PC-3 (cell line): ENCODE measurements around the gene CMTM1.

Experiments
- EZH2 ChIP-seq: fragments of 300-600 bp; sonication (generic); IDR thresholded peaks from one replicate; pipeline ENCODE4 v1.6.1; 2017; ENCODE audit warnings: antibody characterized with exemption, mild to moderate bottlenecking, low read length; ENCODE audit not compliant: unreplicated experiment
- EZH2phosphoT487 ChIP-seq: fragments of 300-600 bp; sonication (generic); IDR thresholded peaks from 2 replicates; pipeline ENCODE4 v1.6.1; 2018; ENCODE audit warnings: mild to moderate bottlenecking, antibody characterized with exemption, low read length, borderline replicate concordance
- TF ChIP-seq, protein P1 (sequence below): fragments of 300-600 bp; sonication (generic); conservative IDR thresholded peaks from 2 replicates; pipeline ENCODE4 v1.5.1; 2017; ENCODE audit warnings: antibody characterized with exemption, low read depth, mild to moderate bottlenecking, low read length

DNA sequence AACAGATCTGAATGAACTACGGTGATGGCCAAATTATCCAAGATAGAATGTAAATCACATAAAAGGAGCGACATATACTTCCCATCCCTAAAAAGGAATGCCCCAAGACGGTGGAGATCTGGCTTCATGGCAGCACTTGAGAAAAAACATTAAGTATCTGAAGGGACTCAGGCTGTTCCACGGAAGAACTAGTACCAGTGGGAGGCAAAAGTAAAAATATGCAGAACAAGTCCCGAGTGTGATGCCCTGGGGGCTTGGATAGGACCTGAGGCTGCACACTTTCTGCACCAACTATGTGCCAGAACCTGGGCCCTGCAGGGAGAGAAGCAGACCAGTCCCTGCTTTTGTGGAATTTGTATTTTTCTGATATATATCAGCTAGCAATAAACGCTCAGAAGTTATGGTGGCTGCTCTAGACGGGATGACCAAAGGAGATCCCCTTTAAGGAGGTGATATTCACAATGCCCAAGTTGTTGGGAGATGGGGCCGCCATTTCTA is 14.4 kb upstream of the CMTM1 start:
- TF ChIP-seq EZH2: no peak
- TF ChIP-seq, protein P1, sequence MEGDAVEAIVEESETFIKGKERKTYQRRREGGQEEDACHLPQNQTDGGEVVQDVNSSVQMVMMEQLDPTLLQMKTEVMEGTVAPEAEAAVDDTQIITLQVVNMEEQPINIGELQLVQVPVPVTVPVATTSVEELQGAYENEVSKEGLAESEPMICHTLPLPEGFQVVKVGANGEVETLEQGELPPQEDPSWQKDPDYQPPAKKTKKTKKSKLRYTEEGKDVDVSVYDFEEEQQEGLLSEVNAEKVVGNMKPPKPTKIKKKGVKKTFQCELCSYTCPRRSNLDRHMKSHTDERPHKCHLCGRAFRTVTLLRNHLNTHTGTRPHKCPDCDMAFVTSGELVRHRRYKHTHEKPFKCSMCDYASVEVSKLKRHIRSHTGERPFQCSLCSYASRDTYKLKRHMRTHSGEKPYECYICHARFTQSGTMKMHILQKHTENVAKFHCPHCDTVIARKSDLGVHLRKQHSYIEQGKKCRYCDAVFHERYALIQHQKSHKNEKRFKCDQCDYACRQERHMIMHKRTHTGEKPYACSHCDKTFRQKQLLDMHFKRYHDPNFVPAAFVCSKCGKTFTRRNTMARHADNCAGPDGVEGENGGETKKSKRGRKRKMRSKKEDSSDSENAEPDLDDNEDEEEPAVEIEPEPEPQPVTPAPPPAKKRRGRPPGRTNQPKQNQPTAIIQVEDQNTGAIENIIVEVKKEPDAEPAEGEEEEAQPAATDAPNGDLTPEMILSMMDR: no peak
- no peak for TF ChIP-seq EZH2phosphoT487
